ENCODE measurements around the gene TRAPPC14. TPM values are rescaled to one million over a fixed set of nuclear protein-coding genes. Genes with fewer than 3 reads are reported as not detected.
"Not testable (repeated sequence)": the region's sequence is repeated elsewhere in the genome, so short reads cannot be mapped to it uniquely, and the experiment has no call there.

The TRAPPC14 gene
- total RNA-seq, 1 experiment from 2014 or later, result 11.2 TPM

DNA sequence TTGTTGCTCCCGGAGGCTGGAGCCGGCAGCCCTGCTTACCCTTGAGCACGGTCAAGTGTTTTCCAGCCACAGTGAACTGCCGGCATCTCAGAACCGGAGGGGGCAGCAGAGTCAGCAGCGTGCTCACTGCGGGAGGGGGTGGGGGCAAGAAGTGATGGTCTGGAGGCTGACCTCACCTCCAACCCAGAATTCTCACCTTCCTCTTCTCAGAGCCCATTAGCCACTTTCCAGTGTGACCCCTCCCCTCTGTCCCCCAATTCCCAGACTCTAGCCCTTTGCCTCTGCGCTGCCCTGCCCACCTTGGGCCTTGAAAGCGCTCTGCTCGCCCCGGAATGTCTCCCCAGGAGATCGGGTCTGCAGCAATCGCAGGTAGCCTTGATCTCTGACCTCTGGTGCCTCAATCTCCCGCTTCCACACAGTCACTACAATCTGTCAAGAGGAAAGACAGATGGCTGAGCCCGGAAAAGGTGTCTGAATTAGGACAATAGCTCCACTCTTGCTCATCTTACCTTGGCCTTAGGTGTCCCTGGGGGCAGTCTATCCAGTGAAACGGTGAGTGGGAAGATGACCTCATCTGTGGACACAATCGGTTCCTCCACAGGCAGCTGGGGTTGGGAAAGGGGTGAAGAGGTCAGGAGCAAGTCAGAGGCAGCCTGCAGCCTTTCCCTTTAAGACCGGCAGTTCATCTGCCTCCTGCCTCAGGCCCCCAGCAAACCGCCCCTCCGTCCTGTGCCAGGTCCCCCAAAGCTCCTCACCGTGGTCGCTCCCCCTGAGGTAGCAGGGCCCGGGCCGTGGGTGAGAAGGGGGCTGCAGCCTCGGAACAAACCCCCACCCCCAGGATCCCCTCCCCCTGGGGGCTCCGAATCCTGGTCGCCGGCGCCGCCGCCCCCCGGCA lies 942 bp downstream of the TRAPPC14 start:
- DNase-seq (ENCODE audit: low read depth, low spot score), result peak; percentile 74
- in situ Hi-C loops (cut with HindIII; ENCODE audit: low pct_unique_long_range_greater_than_20kb, low sequenced_read_pairs), result no loop called here

DNA sequence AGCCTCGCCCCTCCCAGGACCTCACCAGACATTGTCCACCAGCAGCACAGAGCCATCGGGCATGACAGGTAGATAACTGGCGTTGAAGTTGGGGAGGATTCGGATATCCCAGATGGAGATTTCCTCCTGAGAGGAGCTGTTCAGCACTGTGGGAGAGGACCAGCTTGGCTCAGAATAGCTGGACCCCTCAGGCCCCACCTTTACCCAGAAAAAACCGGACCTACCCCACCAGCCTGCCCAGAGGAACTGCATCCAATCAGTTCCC lies 1.5 kb downstream of the TRAPPC14 start:
- in situ Hi-C loops (cut with HindIII; ENCODE audit: low pct_unique_long_range_greater_than_20kb, low sequenced_read_pairs), result no loop called here
- DNase-seq (ENCODE audit: low read depth, low spot score), result no peak

- no peak for DNase-seq (ENCODE audit: low read depth, low spot score)
- in situ Hi-C loops (cut with HindIII; ENCODE audit: low pct_unique_long_range_greater_than_20kb, low sequenced_read_pairs), result no loop called here
Observed at GRCh38 chr7:100156331-100157068, 2.0 kb downstream of the TRAPPC14 start.

DNA sequence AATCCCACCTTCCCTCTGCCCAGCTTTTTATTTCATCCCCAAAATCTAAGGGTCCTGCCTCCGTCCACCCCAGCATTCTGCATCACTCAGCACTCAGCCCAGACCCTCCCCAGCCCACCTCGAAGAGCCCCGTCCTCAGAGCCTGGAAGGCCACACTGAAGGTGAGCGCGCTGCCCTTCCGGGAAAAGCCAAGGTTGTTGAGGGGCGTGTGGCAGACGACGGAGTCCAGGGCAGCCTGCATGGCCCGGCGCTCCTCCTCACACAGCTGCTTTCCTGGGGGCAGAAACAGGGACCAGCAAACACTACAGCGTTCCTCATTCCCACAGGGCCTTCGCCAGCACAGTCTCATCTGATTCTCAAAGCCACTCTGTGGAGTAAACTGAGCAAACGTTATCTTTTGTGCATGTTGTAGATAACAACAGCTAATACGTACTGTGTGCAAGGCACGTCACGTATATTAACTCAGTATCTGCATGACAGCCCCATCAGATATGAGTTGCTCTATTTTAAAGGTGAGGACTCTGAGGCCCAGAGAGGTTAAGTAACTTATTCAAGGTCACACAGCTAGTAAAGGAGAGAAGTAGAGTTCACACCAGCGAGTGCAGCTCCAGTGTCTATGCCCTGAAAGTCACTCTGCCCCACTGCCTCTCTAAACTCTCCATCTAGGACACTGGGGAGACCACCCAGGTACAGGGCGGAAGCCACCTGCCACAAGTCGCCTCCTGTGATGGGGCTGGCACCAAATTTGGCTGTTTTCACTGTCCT lies 2.8 kb downstream of the TRAPPC14 start:
- in situ Hi-C loops (cut with HindIII; ENCODE audit: low pct_unique_long_range_greater_than_20kb, low sequenced_read_pairs), result no loop called here
- no peak for DNase-seq (ENCODE audit: low read depth, low spot score)

DNA sequence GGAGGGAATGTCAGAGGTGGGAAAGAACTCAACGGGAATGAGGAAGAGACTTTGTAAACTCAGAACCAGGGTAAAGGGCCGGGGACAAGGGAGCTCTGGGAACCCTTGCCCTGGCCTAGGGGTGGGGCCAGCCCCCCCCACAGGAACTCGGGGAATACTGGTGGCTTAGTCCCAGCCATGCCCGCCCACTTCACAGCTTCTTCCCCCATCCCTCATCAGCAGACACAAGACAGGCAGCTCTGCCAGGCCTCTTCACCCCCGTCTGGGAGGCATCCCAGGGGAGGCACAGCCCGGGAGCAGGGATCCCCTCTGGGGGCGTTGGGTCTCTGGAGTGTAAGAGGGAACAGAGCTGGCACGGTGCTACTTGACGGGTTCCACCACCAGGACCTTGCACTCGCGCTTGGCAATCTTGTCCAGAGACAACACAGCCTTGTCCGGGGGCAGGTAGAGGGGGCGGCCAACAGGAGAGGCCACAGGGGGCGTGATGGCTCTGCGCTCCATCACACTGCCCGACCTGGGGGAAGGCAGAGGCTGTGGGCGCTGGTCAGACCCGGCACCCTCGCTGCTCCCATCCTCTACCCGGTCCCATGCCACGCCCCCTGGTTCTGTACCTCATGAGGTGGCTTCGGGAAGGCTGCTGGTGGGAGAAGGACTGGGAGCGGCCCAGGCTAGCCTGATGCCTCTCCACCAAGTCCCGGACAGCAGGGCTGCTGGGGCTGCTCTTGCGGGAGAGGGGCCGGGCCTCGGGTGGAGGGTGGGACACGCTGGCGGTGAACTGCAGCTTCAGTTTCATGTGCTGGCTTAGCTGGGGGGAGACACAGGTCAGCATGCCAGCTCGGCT lies 3.7 kb downstream of the TRAPPC14 start:
- DNase-seq (ENCODE audit: low read depth, low spot score), result no peak
- in situ Hi-C loops (cut with HindIII; ENCODE audit: low pct_unique_long_range_greater_than_20kb, low sequenced_read_pairs), result no loop called here

DNA sequence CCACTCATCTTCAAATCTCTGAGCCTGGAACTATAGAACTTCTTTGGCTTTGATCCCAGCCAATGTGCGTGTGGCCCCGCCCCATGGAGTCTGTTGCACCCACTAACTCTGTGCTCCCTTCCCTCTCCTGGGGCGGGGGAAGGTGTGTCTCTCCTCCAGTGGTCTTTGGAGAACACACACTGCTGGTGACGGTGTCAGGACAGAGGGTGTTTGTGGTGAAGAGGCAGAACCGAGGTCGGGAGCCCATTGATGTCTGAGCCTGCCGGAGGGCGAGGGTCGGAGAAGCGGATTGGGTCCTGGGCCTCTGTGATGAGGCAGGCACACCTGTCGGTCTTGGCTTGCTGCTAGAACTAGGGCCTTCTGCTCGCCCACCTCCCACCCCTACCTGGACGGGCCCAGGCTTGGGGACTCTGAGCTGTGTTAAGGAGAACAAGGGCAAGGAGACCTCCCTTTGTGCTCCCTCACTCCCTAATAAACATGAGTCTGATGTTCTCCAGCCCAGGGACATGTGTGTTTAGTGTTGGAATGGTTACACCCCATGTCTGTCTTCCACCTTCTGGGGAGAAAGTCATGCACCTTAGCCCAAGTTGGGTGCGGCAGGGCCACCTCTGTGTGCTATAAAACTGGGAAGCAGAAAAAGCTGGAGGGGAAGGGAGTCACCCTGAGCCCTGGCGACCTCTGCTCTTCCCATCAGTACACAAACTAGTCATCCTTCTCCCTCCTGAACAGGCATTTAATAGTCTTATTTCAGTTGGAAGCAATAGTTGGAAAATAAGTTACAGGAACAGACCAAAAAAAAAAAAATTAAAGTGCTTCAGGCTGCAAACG lies 4.6 kb downstream of the TRAPPC14 start:
- in situ Hi-C loops (cut with HindIII; ENCODE audit: low pct_unique_long_range_greater_than_20kb, low sequenced_read_pairs), result no loop called here
- no peak for DNase-seq (ENCODE audit: low read depth, low spot score)

DNA sequence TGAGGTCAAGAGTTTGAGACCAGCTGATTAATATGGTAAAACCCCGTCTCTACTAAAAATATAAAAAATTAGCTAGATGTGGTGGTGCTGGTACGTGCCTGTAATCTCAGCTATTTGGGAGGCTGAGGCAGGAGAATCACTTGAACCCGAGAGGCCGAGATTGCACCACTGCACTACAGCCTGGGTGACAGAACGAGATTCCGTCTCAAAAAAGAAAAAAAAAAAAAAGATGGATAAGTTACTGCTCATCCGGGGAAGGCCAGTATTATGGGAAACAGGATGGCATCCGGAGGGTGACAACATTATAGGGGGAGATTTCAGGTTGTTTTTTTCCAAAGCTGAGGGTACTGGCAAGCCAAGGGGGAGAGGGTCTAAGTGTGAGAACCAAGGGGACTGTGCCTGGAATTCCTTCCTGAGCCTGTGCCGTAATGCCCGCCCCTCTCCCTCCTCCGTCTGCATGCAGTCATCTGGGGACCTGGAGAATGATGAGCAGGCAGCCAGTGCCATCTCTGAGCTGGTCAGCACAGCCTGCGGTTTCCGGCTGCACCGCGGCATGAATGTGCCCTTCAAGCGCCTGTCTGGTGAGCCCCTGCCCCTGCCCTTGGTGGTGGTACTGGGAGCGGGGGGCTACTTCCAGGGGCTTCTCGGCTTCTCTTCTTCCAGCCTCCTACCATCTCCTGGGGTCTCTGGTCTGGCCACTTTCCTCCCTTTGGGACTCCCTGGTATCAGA lies 5.4 kb downstream of the TRAPPC14 start:
- in situ Hi-C loops (cut with HindIII; ENCODE audit: low pct_unique_long_range_greater_than_20kb, low sequenced_read_pairs), result no loop called here
- no peak for DNase-seq (ENCODE audit: low read depth, low spot score)

DNA sequence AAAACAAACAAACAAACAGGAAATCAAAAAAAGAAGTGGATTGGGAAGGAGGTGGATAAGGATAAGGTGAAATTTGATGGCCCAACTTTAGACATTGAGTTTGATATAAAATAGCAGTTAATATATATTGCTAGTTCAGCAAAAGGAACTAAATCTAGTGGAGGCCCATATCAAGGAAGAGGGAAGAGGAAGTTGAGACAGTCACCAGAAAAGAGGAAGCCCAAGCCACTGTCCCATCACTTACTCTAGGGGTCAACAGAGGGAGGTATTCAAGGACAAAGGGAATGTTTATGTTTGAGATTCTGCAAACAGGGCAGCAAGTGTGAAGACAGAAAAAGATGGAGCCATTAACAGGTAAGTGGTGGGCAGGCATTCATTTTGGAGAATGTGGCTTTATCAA lies 6.1 kb downstream of the TRAPPC14 start:
- in situ Hi-C loops (cut with HindIII; ENCODE audit: low pct_unique_long_range_greater_than_20kb, low sequenced_read_pairs), result no loop called here
- no peak for DNase-seq (ENCODE audit: low read depth, low spot score)

GRCh38 chr7:100148559-100149328 lies 9.8 kb downstream of the TRAPPC14 start, which contains the start of gene LAMTOR4:
Gene LAMTOR4 (plus strand): TSS chr7:100148918. CDS start chr7:100148973, 55 bp downstream.
- peak; percentile 100 for DNase-seq (ENCODE audit: low read depth, low spot score)
- in situ Hi-C loops (cut with HindIII; ENCODE audit: low pct_unique_long_range_greater_than_20kb, low sequenced_read_pairs), result no loop called here

DNA sequence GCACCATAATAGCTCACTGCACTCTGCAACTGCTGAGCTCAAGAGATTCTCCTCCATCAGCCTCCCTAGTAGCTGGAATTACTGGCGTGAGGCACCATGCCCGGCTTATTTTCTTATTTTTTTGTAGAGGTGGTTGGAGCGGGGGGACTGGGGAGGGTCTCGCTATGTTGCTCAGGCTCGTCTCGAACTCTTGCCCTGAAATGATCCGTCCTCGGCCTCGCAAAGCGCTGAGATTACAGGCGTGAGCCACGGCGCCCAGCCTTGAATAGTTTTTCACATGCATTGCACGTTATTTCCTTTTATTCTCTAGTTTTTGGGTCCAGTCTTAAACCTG lies 10.3 kb downstream of the TRAPPC14 start:
- in situ Hi-C loops (cut with HindIII; ENCODE audit: low pct_unique_long_range_greater_than_20kb, low sequenced_read_pairs), result no loop called here
- DNase-seq (ENCODE audit: low read depth, low spot score), result no peak

DNA sequence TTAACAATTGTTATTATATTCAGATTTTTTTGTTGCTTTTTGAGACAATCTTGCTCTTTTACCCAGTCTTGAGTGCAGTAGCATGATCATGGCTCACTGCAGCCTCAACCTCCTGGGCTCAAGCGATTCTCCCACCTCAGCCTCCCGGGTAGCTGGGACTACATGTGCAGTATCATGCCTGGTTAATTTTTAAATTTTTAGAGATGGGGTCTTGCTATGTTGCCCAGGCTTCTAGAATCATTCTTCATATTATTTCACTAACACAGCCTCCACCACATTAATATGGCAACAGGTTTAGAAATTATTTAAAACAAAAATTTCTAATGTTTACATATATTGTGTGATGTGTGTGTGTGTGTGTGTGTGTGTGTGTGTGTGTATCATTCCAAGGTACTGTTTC lies 11.2 kb downstream of the TRAPPC14 start:
- DNase-seq (ENCODE audit: low read depth, low spot score), result no peak
- in situ Hi-C loops (cut with HindIII; ENCODE audit: low pct_unique_long_range_greater_than_20kb, low sequenced_read_pairs), result no loop called here

- DNase-seq (ENCODE audit: low read depth, low spot score); in situ Hi-C loops (cut with HindIII; ENCODE audit: low pct_unique_long_range_greater_than_20kb, low sequenced_read_pairs): not testable (repeated sequence)
Observed at GRCh38 chr7:100146350-100146749, 12.2 kb downstream of the TRAPPC14 start.

DNA sequence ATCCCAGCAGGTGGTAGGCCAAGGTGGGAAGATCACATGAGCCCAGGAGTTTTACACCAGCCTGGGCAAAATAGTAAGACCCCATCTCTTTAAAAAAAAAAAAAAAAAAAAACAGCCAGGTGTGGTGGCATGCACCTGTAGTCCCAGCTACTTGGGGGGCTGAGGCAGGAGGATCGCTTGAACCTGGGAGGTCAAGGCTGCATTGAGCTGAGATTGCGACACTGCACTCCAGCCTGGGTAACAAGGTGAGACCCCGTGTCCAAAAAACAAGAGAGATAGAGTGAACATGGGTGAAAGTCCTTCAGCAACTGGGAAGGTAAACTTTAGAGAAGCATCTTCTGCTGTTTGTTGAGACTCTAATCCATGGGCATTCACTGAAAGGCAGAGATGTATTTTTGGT lies 16.1 kb downstream of the TRAPPC14 start:
- no peak for DNase-seq (ENCODE audit: low read depth, low spot score)
- in situ Hi-C loops (cut with HindIII; ENCODE audit: low pct_unique_long_range_greater_than_20kb, low sequenced_read_pairs), result no loop called here

- DNase-seq (ENCODE audit: low read depth, low spot score), result no peak
- in situ Hi-C loops (cut with HindIII; ENCODE audit: low pct_unique_long_range_greater_than_20kb, low sequenced_read_pairs), result no loop called here
Observed at GRCh38 chr7:100141555-100141949, 17.0 kb downstream of the TRAPPC14 start.

GRCh38 chr7:100137851-100138760 lies 20.4 kb downstream of the TRAPPC14 start:
- in situ Hi-C loops (cut with HindIII; ENCODE audit: low pct_unique_long_range_greater_than_20kb, low sequenced_read_pairs), result no loop called here
- DNase-seq (ENCODE audit: low read depth, low spot score), result no peak
